Limb (tissue), 2 donors: ENCODE measurements around the gene SNX19.
A peak's percentile ranks its signal among the peaks of the same experiment; 100 is the strongest.
"Not testable (repeated sequence)": the region's sequence is repeated elsewhere in the genome, so short reads cannot be mapped to it uniquely, and the experiment has no call there.

Experiments
- DNase-seq, 2 donors: peaks; one replicate each; pipeline ENCODE4 v3.0.0-alpha.2; 2016; ENCODE audit errors: extremely low spot score in 2 of 2

Gene SNX19, protein sequence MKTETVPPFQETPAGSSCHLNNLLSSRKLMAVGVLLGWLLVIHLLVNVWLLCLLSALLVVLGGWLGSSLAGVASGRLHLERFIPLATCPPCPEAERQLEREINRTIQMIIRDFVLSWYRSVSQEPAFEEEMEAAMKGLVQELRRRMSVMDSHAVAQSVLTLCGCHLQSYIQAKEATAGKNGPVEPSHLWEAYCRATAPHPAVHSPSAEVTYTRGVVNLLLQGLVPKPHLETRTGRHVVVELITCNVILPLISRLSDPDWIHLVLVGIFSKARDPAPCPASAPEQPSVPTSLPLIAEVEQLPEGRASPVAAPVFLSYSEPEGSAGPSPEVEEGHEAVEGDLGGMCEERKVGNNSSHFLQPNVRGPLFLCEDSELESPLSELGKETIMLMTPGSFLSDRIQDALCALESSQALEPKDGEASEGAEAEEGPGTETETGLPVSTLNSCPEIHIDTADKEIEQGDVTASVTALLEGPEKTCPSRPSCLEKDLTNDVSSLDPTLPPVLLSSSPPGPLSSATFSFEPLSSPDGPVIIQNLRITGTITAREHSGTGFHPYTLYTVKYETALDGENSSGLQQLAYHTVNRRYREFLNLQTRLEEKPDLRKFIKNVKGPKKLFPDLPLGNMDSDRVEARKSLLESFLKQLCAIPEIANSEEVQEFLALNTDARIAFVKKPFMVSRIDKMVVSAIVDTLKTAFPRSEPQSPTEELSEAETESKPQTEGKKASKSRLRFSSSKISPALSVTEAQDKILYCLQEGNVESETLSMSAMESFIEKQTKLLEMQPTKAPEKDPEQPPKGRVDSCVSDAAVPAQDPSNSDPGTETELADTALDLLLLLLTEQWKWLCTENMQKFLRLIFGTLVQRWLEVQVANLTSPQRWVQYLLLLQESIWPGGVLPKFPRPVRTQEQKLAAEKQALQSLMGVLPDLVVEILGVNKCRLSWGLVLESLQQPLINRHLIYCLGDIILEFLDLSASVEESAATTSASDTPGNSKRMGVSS

DNA sequence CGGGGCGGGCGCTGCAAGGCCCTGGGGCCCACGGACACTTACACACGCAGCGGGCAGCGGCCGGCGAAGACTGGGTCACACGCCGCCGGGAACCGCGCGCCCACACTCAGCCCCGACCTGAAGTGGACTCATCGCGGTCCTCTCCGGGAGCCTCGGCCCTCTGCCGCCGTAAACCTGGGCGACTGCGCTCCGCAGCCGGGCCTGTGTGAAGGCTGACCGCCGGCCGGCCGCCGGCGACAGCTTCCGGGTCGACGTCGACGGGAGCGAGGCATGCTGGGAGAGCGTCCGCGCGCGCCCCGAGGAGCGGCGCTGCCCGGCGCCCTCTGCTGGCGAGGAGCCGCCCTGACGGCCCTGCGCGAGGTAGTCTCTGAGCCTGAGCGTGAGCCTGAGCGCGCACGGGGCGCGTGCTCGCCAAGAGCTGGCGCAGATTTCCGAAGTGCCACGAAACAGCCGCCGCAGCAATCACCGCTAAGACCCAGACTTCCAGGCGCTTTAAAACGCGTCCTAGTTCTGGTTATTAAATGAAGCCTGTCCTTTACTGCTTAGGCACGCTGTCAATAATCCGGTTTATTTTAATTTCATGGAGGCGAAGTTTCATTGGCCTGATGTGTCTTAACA is at the start of gene SNX19:
Gene SNX19 (minus strand): TSS at position 242 of the 618 bp plus-strand sequence. CDS start 540 bp downstream, outside the sequence.
- peak; percentile 91 to 96 for DNase-seq

DNA sequence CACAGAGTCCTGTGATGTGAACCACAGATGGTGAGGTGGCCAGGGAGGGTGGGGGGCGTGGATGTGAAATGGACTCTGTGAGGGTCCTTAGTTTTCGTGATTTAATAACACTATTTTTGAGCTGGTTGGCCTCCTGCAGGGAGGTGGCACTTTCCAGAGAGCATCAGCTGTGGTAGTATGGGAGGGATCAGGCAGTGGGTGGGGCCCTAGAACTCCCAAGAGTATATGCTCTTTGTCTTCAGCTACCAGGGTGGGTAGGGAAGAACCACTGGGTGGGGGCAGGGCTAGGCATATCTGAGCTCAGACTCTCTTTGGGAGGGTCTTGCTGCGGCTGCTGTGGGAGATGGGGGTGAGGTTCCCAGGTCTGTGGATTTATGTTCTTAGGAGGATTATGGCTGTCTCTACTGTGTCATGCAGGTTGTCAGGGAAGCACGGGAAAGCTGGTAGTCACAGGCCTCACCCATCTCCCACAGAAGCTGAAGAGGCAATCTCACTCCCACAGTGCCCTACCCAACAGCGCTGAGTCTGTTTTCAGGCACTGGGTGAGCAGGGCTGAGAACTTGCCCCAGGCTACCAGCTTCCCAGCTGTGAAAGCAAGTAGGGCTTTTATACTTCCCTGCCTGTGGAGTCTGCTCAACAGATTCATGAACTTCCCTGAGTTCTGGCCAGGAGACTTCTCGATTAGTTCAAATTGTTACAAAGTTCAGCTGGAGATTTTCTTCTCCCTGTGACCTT is 47.9 kb upstream of the SNX19 start:
- DNase-seq: no peak

DNA sequence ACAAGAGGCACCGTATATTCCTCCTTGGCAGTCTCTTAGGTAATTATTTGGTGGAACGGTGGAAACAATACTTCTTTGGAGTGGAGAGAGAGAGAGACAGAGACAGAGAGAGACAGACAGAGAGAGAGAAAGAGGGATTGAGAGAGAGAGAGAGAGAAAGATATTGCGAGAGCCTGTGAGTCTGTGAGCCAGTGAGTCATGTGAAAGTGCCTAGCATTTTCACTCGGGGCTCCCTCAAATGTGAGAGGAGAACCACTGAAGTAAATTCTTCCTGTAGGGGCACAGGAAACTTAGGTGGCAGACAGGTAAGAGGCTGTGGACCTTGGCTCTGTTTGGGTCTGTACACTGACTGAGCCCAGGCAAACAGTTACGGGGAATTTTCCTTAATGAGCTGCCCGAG is 31.6 kb upstream of the SNX19 start:
- DNase-seq: no peak

DNA sequence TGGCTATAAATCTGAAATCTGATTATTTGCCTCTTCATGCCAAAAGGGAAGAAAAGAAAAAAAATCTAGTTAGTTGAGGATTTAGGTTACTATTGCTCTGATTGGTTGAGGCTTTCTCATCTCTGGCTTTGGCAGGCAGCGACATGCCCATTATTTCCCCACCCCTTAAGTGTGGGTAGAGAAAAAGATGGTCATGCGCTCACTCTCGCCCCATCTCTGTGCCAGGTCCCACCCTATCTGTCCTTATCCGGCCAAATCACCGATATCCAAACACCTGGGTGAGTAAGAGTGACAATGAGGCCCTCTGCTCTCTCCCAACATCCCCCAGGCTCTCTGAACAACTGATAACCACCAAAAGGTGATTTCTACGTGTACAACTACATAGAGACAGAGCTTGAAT is 31.2 kb upstream of the SNX19 start:
- no peak for DNase-seq

DNA sequence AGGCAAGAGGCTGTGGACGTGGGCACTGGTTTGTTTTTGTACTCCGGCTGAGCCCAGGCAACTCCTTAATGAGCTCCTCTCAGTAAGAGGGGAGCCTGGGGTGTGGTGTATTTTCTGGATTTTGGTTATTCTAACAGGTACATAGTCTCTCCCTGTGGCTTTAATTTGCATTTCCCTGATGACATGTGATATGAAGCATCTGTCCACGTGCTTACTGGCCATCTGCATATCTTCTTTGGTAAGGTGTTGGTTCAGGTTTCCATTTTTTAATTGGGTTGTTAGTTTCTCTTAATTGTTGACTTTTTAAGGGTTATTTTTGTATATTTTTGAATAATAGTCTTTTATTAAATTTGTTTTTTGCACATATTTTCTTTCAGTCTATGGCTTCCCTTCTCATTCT is 30.8 kb upstream of the SNX19 start:
- no peak for DNase-seq

DNA sequence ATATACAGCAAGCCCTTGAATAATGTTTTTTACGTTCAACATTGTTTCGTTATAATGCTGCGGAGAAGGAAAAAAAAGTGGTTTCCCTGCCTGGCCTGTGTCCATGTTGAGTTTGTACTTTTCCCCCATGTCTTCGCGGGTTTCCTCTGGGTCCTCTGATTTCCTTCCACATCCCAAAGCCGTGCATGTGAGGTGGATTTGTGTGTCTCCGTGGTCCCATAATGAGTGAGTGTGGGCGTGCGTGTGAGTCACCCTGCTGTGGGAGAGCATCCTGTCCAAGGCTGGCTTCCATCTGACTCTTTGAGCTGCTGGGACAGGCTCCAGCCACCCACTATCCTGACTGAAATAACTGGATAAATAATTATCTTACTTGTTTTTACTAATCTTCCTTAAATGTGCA is 29.6 kb upstream of the SNX19 start:
- DNase-seq: peak; percentile 40 to 42

DNA sequence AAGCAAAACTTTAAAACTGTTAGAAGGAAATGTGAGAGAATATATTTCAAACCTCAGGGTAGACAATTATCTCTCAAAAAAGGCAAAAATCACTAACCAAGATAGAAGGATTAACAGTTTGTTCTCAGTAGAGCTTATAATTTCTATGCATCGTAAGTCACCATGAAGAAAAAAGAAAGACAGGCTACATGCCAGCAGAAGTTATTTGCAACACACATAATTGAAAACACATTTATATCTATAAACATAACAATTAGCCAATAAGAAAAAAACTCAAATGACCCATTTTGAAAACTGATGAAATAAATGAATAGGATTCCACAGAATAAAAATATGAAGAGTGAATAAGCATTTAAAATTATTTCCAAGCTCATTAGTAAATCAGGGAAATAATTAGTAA is 24.4 kb upstream of the SNX19 start:
- no peak for DNase-seq

DNA sequence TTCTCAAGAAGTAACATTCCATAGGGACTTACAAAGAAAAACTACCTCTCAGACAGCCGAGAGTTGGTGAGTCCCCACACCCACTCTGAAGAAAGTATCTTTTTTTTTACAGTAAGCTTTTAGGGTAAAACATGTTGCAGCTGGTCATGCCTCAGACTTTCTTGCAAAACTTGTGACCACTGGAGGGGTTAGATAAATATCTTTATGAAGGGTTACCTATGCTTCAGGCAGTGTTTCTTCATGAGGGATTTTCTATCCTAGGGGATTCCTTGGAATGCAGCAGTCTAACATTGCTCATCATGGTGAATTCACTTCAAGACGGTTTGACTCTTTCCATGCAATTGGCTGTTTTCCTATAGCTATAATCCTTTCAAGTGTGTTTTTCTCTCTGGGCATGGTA is 20.8 kb upstream of the SNX19 start:
- DNase-seq: no peak

DNA sequence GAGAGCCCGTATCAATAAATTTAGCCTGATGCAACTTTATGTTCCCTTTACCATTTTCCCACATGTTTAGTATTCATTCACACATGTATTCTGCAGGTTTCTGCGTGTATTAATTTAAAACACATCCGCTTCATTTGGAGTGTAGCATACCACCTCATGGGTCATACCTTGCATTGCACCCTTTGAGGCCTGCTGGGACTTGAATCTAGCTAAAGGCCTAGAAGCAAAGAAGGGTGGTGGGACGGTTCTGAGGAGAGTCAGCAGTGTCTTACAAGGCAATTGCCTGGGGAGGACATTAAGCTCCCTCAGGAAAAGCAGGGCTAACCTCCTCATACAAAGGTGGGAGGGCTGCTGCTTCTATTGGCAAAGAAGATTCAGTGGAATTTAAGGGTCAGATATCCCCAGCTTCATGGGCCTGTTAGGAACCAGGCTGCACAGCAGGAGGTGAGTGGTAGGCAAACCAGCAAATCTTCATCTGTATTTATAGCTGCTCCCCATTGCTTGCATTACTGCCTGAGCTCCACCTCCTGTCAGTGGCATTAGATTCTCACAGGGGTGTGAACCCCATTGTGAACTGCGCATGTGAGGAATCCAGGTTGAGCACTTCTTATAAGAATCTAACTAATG is 15.9 kb upstream of the SNX19 start:
- no peak for DNase-seq

DNA sequence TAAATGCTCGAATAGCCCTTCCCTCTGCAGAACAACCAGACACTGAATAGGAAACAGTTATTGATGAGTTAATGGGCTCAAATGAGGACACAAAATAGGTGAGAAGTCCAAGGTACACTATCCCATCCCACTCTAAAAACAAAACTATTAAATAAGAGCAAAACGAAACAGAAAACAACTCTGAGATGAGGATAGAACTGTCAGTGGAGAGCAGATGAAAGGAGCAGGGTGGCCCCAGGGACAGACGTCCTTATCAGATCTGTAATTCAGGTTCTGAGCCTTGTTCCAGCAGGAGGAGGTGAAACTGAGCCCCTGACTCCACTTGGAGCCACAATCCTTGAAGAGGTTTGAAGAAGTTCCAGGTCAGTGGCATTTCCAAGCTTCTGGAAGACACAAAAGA is 8.5 kb upstream of the SNX19 start:
- no peak for DNase-seq

DNA sequence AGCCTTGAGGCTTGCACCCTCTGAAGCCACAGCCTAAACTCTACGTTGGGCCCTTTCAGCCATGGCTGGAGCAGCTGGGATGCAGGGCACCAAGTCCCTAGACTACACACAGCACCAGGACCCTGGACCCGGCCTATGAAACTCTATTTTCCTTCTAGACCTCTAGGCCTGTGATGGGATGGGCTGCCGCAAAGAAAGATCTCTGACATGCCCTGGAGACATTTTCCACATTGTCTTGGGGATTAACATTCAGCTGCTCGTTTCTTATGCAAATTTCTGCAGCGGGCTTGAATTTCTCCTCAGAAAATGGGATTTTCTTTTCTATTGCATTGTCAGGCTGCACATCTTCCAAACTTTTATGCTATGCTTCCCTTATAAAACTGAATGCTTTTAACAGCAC is 4.3 kb upstream of the SNX19 start:
- not testable (repeated sequence) for DNase-seq

DNA sequence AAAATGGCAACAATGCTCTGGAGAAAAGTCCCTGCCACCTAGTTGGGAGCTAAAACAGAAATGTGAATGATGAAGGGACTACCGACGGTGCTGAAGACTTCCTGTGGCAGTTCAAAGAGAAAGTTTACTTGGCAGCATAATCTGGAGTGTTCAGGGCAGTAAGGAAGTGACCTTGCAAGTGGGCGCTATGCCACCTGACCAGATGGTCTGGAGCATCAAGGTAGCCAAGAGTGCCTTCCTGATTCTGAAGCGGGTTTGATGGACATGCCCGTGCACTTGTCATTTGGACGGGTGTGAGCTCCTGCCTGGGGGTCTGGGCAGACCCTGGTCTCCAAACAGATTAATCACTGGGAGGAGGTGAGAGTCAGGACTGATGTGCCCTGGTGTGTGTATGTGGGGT is 1.8 kb upstream of the SNX19 start:
- no peak for DNase-seq

DNA sequence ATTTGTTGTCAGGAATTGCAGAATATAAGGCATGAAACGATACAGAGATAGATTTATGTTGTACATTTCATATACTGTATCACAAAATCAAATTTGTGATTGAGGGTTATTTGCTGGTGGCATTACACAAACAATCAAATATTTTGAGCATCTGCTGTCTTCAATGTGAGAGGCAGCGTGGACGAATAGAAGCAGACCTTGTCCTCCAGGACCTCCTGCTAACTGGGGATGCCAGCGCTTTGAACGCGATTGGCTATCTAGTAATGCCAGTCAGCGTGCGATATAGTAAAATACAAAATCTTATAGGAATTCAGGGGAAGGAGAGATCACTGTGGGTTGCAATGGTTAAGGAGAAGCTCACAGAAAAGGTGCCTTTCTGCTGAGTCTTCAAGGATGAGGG is 631 bp upstream of the SNX19 start:
- DNase-seq: no peak

DNA sequence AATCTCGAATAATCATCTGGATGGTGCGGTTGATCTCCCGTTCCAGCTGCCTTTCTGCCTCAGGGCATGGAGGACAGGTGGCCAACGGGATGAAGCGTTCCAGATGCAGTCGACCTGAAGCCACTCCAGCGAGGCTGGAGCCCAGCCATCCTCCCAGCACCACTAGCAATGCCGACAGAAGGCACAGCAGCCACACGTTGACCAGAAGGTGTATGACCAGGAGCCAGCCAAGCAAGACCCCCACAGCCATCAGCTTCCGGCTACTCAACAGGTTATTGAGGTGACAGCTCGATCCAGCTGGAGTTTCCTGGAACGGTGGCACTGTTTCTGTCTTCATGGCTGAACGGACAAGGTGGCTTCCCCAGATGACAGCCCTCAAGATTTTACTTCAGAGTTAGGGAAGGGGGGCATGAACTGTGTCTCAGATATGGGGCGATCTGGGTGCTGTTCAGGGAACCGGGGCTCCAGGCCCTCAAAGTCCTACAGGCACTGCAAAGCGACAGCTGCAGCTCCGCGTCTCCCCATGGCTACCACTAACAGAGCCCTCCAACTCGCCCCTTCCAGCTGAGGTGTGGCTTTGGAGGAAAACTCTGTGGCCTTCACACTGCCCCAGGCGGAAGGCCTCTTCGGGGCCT is 559 bp downstream of the SNX19 start:
- DNase-seq: no peak

DNA sequence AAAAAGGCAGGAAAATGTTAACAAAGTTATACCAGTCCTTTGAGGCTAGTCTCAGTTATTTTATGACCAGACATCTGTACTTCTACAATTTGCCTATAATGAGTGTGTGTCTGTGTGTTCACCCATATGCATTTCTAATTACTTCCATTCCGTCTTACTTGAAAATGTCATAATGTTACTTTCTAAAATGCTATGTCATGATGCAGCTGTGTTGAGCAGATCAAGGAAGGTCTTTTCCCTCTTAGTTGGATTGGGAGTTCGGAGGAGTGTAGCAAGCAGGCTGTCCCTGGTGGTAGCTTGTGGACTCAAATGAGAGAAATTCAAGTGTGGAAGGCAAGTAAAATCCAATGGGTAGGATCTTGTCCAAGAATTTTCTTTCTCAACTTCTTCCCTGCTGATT is 3.0 kb downstream of the SNX19 start:
- DNase-seq: no peak

DNA sequence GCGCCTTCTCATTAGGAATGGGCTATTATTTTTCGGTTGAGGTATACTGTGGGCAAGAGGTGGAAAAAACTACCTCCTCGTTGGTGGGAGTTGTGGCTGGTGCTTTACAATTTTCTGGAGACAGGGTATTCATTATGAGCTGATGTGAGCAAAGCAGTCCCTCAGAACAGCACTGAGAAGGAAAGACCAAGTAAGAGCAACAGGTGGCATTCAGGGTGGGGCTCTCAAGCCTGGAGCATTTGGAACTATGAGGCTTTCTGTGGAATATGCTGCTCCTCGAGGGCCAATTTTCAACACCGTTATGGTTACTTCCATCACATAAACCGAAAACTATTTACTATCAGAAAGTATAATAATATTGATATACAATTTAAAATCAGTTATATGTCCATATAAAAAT is 3.7 kb downstream of the SNX19 start:
- no peak for DNase-seq

DNA sequence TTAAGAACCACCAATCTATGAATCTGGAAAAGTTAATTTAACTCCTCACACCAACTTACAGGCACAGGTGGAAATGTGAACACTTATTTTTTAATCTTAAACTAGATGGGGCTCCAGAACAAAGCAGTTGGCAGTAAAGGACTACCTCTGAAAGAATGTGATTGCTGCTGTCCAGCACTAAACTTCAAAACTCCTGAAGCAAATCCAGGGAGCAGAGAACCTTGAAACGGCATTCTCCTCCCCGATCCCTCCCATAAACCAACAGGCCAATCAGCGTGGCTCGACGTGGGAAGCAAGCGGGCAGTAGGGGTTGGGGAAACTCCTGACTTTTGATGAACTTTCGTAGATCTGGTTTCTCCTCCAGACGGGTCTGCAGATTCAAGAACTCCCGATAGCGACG is 5.0 kb downstream of the SNX19 start:
- DNase-seq: no peak

DNA sequence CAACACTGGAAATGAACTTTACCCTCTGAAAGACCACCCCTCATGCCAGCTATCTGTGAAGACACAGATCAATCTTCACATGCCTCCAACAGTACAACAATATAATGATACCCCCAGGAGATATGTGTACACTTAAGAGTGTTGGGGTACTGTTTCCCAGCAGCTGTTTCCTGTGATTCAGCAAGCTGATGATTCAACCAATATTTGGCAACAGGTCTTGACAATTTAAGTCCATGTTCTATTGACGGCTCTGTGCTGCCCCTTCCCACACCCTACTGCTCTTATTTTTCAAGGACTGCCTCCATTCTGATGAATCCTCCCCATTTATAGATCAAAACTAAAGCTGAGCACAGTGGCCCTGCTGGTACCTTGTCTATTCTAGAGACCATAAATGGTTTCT is 6.6 kb downstream of the SNX19 start:
- DNase-seq: no peak

DNA sequence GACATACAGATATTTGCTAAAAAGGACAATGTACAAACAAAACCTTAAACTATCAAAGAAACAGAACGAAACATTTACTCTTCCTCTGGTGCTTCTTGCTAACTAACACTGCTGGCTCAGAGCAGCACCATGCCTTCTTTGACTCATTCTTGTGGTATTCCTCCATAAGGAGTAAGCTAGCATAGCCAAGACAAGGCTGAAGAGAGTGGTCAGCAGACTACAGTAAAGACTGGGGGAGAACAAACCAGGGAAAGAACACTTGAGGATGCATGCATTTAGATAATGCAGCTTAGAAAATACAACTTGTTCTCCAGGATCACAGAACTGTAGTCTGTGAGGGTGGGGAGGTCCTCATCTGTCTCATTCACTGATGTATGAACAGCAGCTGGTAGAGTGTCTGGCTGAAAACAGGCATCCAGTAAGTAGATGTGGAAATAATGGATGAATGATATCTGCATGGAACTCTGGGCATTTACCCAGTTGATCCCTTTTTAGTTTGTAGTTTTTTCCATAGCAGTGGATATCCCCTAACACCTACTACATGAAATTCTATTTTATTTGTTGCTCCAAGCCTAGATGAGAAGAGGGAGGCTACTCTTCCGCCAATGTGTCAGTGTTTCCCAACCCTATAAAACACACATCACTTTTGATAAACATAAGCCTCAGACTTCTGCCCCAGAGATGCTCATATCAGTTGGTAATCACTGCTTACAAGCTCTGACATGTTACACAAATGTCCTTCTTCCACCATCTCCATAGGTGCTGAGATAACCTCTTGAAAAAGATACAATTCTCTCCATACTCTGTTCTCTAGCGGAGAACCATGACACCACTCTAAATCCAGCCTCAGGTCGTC is 7.3 kb downstream of the SNX19 start:
- no peak for DNase-seq
